Measurements from ENCODE around the gene GALK2.
"Not testable (repeated sequence)": the region's sequence is repeated elsewhere in the genome, so short reads cannot be mapped to it uniquely, and the experiment has no call there.

The GALK2 gene

DNA sequence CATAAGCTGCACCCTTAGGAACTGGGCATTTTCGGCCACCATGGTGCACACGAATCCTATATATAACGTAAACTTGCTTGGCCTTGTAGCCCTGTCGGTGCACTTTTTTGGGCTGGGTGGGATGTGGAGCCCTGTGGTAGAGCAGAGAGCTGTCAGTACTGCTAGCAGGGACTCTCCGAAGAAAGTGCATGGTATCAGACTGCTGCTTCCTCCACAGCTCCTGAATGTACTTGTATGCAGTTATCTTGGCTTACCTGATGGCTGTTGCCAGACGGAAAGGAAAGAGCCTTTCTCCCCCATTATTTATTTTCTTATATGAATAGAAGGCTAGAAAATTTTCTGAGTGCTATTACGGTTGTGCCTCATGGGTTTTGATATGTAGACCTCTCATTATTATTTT, 8.4 kb downstream of the GALK2 start:
- no peak for ATAC-seq

DNA sequence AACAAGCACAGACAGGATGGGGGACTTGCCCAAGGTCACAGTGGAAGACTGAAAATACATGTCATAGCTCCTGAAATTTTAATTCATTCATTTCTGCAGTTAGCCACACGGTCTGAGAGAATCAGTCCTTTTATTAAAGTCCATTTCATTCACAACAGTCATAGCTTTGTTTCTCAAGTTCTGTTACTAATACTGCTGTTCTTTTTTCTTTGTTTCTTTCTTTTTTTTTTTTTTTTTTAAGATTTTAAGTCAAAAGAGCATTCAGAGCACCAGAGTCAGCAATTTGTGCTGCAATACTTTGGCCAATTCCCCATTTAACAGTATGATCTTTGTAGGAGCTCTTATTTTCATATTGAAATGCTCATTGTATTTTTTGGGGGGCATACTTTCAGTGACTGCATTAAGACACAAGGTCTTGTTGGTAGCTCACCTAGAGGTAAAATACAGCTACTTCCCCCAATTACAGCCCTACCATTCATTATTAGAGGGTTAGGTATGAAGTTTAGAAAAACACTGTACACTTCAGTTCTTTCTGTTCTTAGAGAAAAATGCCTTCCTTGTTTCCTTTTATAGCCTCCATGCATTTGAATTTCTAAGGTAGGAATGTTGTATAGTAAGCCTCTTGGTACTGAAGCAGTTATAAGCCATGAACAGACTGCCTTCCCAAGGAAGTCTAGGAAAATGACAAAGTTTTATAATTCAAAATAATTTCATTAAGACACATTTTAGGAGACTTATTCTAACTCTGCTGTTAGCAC, 9.6 kb downstream of the GALK2 start:
- no peak for TF ChIP-seq ZC3H10 (CRISPR knock-in tag; IDR thresholded peaks at IDR 0.05)
- no peak for TF ChIP-seq ISL1 (CRISPR knock-in tag; IDR thresholded peaks at IDR 0.05)
- TF ChIP-seq RARB (CRISPR knock-in tag; IDR thresholded peaks at IDR 0.05) = no peak
- no peak for ATAC-seq

More for the DNA sequence above, 8.4 kb downstream of the GALK2 start:
- no peak for TF ChIP-seq SNAI2 (CRISPR knock-in tag; IDR thresholded peaks at IDR 0.05)
- no peak for TF ChIP-seq RARB (CRISPR knock-in tag; IDR thresholded peaks at IDR 0.05)
- no peak for TF ChIP-seq PPARA (CRISPR knock-in tag; IDR thresholded peaks at IDR 0.05; ENCODE audit: borderline replicate concordance)
- TF ChIP-seq, protein P1, sequence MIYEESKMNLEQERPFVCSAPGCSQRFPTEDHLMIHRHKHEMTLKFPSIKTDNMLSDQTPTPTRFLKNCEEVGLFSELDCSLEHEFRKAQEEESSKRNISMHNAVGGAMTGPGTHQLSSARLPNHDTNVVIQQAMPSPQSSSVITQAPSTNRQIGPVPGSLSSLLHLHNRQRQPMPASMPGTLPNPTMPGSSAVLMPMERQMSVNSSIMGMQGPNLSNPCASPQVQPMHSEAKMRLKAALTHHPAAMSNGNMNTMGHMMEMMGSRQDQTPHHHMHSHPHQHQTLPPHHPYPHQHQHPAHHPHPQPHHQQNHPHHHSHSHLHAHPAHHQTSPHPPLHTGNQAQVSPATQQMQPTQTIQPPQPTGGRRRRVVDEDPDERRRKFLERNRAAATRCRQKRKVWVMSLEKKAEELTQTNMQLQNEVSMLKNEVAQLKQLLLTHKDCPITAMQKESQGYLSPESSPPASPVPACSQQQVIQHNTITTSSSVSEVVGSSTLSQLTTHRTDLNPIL (CRISPR knock-in tag; IDR thresholded peaks at IDR 0.05; ENCODE audit: low read depth) = no peak
- TF ChIP-seq ZNF8 (CRISPR knock-in tag; IDR thresholded peaks at IDR 0.05) = no peak
- TF ChIP-seq, protein P2, sequence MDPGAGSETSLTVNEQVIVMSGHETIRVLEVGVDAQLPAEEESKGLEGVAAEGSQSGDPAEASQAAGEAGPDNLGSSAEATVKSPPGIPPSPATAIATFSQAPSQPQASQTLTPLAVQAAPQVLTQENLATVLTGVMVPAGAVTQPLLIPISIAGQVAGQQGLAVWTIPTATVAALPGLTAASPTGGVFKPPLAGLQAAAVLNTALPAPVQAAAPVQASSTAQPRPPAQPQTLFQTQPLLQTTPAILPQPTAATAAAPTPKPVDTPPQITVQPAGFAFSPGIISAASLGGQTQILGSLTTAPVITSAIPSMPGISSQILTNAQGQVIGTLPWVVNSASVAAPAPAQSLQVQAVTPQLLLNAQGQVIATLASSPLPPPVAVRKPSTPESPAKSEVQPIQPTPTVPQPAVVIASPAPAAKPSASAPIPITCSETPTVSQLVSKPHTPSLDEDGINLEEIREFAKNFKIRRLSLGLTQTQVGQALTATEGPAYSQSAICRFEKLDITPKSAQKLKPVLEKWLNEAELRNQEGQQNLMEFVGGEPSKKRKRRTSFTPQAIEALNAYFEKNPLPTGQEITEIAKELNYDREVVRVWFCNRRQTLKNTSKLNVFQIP (CRISPR knock-in tag; IDR thresholded peaks at IDR 0.05; ENCODE audit: borderline replicate concordance, low read depth) = no peak
- no peak for TF ChIP-seq ZFP3 (CRISPR knock-in tag; IDR thresholded peaks at IDR 0.05)
- no peak for TF ChIP-seq ZFP30 (CRISPR knock-in tag; IDR thresholded peaks at IDR 0.05)

DNA sequence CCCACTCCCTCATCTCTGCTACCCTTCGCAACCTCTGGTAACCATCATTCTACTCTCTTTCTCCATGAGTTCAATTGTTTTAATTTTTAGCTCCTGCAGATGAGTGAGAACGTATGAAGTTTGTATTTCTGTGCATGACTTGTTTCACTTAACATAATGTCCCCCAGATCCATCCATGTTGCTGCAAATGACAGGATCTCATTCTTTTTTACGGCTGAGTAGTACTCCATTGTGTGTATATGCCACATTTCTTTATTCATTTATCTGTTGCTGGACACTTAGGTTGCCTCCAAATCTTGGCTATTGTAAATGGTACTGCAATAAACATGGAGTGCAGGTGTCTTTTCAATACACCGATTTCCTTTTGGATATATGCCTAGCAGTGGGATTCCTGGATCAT, 12.1 kb downstream of the GALK2 start:
- no peak for TF ChIP-seq ZNF565 (CRISPR knock-in tag; conservative IDR thresholded peaks at IDR 0.05; ENCODE audit: low read depth)
- no peak for TF ChIP-seq ZC3H10 (CRISPR knock-in tag; IDR thresholded peaks at IDR 0.05)
- TF ChIP-seq, protein P2 (CRISPR knock-in tag; IDR thresholded peaks at IDR 0.05; ENCODE audit: borderline replicate concordance, low read depth) = no peak
- no peak for TF ChIP-seq ZFP3 (CRISPR knock-in tag; IDR thresholded peaks at IDR 0.05)
- no peak for TF ChIP-seq ZNF70 (CRISPR knock-in tag; IDR thresholded peaks at IDR 0.05)
- TF ChIP-seq TOX (CRISPR knock-in tag; IDR thresholded peaks at IDR 0.05; ENCODE audit: borderline replicate concordance) = no peak
- TF ChIP-seq ZFP30 (CRISPR knock-in tag; IDR thresholded peaks at IDR 0.05) = no peak
- TF ChIP-seq ZNF8 (CRISPR knock-in tag; IDR thresholded peaks at IDR 0.05) = no peak
- TF ChIP-seq OSR1 (CRISPR knock-in tag; IDR thresholded peaks at IDR 0.05) = no peak
- no peak for TF ChIP-seq CSDC2 (CRISPR knock-in tag; IDR thresholded peaks at IDR 0.05)
- TF ChIP-seq RARB (CRISPR knock-in tag; IDR thresholded peaks at IDR 0.05) = no peak

DNA sequence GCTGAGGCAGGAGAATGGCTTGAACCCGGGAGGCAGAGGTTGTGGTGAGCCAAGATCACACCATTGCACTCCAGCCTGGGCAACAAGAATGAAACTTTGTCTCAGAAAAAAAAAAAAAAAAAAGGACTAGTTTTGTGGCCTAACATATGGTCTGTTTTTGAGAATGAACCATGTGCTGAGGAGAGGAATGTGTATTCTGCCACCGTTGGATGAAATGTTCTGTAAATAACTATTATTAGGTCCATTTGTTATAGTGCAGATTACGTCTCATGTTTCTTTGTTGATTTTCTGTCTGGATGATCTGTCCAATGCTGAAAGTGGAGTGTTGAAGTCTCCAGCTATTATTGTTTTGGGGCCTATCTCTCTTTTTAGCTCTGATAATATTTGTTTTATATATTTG, 13.7 kb downstream of the GALK2 start:
- not testable (repeated sequence) for ATAC-seq

More for the DNA sequence above, 12.1 kb downstream of the GALK2 start:
- no peak for ATAC-seq

DNA sequence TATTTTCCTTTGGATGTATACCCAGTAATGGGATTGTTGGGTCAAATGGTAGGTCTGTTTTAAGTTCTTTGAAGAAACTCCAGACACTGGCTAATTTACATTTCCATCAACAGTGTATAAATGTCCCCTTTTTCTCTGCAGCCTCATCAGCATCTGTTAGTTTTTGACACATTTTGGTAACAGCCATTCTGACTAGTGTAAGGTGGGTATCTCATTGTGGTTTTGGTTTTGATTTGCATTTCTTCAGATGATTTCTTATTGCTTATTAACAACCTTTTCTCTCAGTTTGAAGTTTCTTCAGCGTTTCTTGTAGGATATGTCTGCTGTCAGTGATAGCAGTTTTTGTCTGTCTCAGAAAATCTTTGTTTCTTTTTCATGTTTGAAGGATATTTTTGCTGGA, 15.4 kb downstream of the GALK2 start:
- no peak for TF ChIP-seq TOX (CRISPR knock-in tag; IDR thresholded peaks at IDR 0.05; ENCODE audit: borderline replicate concordance)
- TF ChIP-seq ZNF565 (CRISPR knock-in tag; conservative IDR thresholded peaks at IDR 0.05; ENCODE audit: low read depth) = no peak
- TF ChIP-seq ISL1 (CRISPR knock-in tag; IDR thresholded peaks at IDR 0.05) = no peak
- TF ChIP-seq GLIS3 (CRISPR knock-in tag; IDR thresholded peaks at IDR 0.05) = no peak
- TF ChIP-seq, protein P3, sequence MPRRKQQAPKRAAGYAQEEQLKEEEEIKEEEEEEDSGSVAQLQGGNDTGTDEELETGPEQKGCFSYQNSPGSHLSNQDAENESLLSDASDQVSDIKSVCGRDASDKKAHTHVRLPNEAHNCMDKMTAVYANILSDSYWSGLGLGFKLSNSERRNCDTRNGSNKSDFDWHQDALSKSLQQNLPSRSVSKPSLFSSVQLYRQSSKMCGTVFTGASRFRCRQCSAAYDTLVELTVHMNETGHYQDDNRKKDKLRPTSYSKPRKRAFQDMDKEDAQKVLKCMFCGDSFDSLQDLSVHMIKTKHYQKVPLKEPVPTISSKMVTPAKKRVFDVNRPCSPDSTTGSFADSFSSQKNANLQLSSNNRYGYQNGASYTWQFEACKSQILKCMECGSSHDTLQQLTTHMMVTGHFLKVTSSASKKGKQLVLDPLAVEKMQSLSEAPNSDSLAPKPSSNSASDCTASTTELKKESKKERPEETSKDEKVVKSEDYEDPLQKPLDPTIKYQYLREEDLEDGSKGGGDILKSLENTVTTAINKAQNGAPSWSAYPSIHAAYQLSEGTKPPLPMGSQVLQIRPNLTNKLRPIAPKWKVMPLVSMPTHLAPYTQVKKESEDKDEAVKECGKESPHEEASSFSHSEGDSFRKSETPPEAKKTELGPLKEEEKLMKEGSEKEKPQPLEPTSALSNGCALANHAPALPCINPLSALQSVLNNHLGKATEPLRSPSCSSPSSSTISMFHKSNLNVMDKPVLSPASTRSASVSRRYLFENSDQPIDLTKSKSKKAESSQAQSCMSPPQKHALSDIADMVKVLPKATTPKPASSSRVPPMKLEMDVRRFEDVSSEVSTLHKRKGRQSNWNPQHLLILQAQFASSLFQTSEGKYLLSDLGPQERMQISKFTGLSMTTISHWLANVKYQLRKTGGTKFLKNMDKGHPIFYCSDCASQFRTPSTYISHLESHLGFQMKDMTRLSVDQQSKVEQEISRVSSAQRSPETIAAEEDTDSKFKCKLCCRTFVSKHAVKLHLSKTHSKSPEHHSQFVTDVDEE (CRISPR knock-in tag; IDR thresholded peaks at IDR 0.05) = no peak
- TF ChIP-seq ESRRG (CRISPR knock-in tag; IDR thresholded peaks at IDR 0.05) = no peak
- TF ChIP-seq OSR1 (CRISPR knock-in tag; IDR thresholded peaks at IDR 0.05) = no peak
- no peak for TF ChIP-seq ZNF8 (CRISPR knock-in tag; IDR thresholded peaks at IDR 0.05)
- no peak for ATAC-seq

Data from SK-N-SH treated with all-trans-retinoic acid at 6 μM for 48 hours (cell line).